ENCODE data around the gene GALR3.

DNA sequence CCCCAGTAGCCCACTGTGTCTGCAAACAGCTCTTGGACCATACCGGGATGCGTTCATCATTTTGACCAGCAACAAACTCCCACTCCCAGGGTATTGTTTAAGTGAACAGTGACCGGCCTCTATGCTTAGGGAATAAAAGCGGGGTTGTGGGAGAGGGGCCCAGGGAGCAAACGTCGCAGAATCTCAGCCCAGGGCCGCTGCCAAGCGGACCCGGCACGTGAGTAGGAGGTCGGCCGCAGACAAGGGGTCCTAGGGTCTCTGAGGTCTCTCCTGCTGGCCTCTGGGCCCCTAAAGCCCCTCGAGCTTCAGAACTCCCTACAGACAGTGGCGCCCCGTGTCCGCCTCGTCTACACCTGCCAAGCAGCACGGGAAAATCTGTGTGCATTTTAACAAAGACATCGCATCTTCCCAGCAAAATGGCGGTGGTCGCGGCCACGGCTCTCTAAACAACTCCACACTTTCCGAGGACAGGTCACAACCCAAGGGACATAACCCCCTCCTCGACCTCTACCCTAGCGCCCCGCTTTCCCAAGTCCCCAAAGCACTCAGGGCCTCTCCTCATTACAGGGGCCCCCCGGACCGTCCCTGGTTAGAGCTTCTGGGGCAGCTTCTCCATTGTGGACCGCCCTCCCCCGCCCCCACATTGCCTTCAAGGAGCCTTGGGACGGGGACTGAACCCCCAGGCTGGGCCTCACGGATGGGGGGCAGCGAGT is 19.4 kb upstream of the GALR3 start:
- TF ChIP-seq, protein P1, sequence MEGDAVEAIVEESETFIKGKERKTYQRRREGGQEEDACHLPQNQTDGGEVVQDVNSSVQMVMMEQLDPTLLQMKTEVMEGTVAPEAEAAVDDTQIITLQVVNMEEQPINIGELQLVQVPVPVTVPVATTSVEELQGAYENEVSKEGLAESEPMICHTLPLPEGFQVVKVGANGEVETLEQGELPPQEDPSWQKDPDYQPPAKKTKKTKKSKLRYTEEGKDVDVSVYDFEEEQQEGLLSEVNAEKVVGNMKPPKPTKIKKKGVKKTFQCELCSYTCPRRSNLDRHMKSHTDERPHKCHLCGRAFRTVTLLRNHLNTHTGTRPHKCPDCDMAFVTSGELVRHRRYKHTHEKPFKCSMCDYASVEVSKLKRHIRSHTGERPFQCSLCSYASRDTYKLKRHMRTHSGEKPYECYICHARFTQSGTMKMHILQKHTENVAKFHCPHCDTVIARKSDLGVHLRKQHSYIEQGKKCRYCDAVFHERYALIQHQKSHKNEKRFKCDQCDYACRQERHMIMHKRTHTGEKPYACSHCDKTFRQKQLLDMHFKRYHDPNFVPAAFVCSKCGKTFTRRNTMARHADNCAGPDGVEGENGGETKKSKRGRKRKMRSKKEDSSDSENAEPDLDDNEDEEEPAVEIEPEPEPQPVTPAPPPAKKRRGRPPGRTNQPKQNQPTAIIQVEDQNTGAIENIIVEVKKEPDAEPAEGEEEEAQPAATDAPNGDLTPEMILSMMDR (conservative IDR thresholded peaks at IDR 0.05; ENCODE audit: low read length): no peak
- TF ChIP-seq EZH2phosphoT487 (IDR thresholded peaks at IDR 0.05; ENCODE audit: borderline replicate concordance): no peak
